Measurements from ENCODE around the gene TMCC3.
"Not testable (repeated sequence)": the region's sequence is repeated elsewhere in the genome, so short reads cannot be mapped to it uniquely, and the experiment has no call there.

Gene TMCC3

GRCh38 chr12:94553130-94553519 lies 97.2 kb downstream of the TMCC3 start:
- CTCF ChIA-PET: no interaction called here
- DNase-seq (ENCODE audit: low spot score): peak; percentile 71
- H3K27ac ChIP-seq: no peak overlapping the region
- TF ChIP-seq CTCF (conservative IDR thresholded peaks at IDR 0.05; ENCODE audit: low read depth): no peak
- POLR2A ChIA-PET (ENCODE audit: low non-redundant PET): interaction anchor here (0.7 kb wide), 1 partner anchor 115 kb away, joined by 15 read pairs; no protein-coding TSS in a partner anchor

GRCh38 chr12:94551810-94552209 lies 98.5 kb downstream of the TMCC3 start:
- DNase-seq (ENCODE audit: low spot score): no peak
- CTCF ChIA-PET: no interaction called here
- POLR2A ChIA-PET (ENCODE audit: low non-redundant PET): no interaction called here
- no peak for TF ChIP-seq CTCF (conservative IDR thresholded peaks at IDR 0.05; ENCODE audit: low read depth)
- no peak overlapping the region for H3K27ac ChIP-seq

DNA sequence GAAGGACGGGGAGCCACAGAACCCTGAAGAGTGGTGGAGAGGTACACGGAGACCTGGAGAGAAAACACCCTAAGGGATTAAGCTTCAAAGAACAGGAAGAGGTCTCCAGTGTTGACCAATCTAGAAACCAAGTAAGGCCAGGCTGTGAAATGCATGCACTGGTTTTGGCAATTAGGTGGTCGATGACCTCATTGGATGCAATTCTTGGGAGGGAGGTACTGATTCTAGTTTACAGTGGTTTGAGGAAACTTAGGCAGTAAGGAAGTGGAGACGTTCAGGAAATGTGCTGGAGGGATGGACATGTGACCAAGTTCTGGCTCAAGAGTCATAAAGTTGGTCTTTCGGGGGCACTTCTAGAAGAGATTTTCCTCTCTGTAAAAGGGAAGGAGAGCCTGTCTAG lies 99.4 kb downstream of the TMCC3 start:
- DNase-seq (ENCODE audit: low spot score): no peak
- POLR2A ChIA-PET (ENCODE audit: low non-redundant PET): no interaction called here

GRCh38 chr12:94548833-94549232 lies 101.5 kb downstream of the TMCC3 start:
- DNase-seq (ENCODE audit: low spot score); POLR2A ChIA-PET (ENCODE audit: low non-redundant PET); H3K27ac ChIP-seq: not testable (repeated sequence)
- CTCF ChIA-PET: interaction anchor here (0.7 kb wide), 1 partner anchor 786 kb away, joined by 3 read pairs; no protein-coding TSS in a partner anchor

More for the DNA sequence above, 99.4 kb downstream of the TMCC3 start:
- CTCF ChIA-PET: interaction anchor here (0.6 kb wide), 1 partner anchor 35 kb away, joined by 4 read pairs; no protein-coding TSS in a partner anchor
- no peak overlapping the region for H3K27ac ChIP-seq
- no peak for TF ChIP-seq CTCF (conservative IDR thresholded peaks at IDR 0.05; ENCODE audit: low read depth)

GRCh38 chr12:94545935-94546771 lies 104.2 kb downstream of the TMCC3 start:
- ChIA-PET POLR2A (ENCODE audit: low non-redundant PET) (no interaction called here), CTCF (interaction anchor here (0.6 kb wide), 3 partner anchors 267 to 686 kb away, joined by 3 read pairs; no protein-coding TSS in a partner anchor)
- DNase-seq (ENCODE audit: low spot score): peak; percentile 51
- TF ChIP-seq CTCF (conservative IDR thresholded peaks at IDR 0.05; ENCODE audit: low read depth): no peak
- H3K27ac ChIP-seq: no peak overlapping the region

DNA sequence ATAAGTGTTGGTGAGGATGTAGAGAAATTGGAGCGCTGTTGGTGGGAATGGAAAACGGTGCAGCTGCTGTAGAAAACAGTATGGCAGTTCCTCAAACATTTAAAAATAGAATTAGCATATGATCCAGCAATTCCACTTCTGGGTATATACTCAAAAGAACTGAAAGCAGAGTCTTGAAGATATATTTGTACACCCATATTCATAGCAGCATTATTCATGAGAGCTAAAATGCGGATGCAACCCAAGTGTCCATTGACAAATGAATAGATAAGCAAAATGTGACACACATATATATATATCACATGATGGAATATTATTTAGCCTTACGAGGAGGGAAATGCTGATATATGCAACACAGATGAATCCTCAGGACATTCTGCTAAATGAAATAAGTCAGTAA lies 106.0 kb downstream of the TMCC3 start:
- ChIA-PET POLR2A (ENCODE audit: low non-redundant PET) (no interaction called here), CTCF (interaction anchor here (0.7 kb wide), 1 partner anchor 70 kb away, joined by 3 read pairs; no protein-coding TSS in a partner anchor)
- no peak overlapping the region for H3K27ac ChIP-seq
- no peak for DNase-seq (ENCODE audit: low spot score)
- TF ChIP-seq CTCF (conservative IDR thresholded peaks at IDR 0.05; ENCODE audit: low read depth): no peak

GRCh38 chr12:94538318-94538717 lies 112.0 kb downstream of the TMCC3 start:
- DNase-seq (ENCODE audit: low spot score): no peak
- ChIA-PET CTCF (no interaction called here), POLR2A (ENCODE audit: low non-redundant PET) (no interaction called here)
- no peak overlapping the region for H3K27ac ChIP-seq
- TF ChIP-seq CTCF (conservative IDR thresholded peaks at IDR 0.05; ENCODE audit: low read depth): no peak
